ENCODE data around the gene GALNT9.

The GALNT9 gene

GRCh38 chr12:132344181-132344580 lies 14.8 kb upstream of the GALNT9 start:
- no peak for DNase-seq

- no peak for DNase-seq
Measured at GRCh38 chr12:132343294-132344004, 14.1 kb upstream of the GALNT9 start.

GRCh38 chr12:132342251-132343227 lies 13.2 kb upstream of the GALNT9 start:
- DNase-seq = no peak

- no peak for DNase-seq
Measured at GRCh38 chr12:132341318-132342050, 12.1 kb upstream of the GALNT9 start.

GRCh38 chr12:132340266-132341035 lies 11.1 kb upstream of the GALNT9 start:
- DNase-seq = no peak

- DNase-seq = no peak
Measured at GRCh38 chr12:132339856-132340255, 10.5 kb upstream of the GALNT9 start.

- no peak for DNase-seq
Measured at GRCh38 chr12:132338781-132339180, 9.4 kb upstream of the GALNT9 start.

GRCh38 chr12:132338311-132338710 lies 8.9 kb upstream of the GALNT9 start:
- DNase-seq = no peak

GRCh38 chr12:132337557-132337956 lies 8.2 kb upstream of the GALNT9 start:
- no peak for DNase-seq

- no peak for DNase-seq
Measured at GRCh38 chr12:132336451-132337413, 7.3 kb upstream of the GALNT9 start.

GRCh38 chr12:132335179-132335756 lies 5.9 kb upstream of the GALNT9 start:
- no peak for DNase-seq

GRCh38 chr12:132333766-132334165 lies 4.4 kb upstream of the GALNT9 start:
- no peak for DNase-seq

- no peak for DNase-seq
Measured at GRCh38 chr12:132333273-132333672, 3.9 kb upstream of the GALNT9 start.

- no peak for DNase-seq
Measured at GRCh38 chr12:132330549-132330881, 1.1 kb upstream of the GALNT9 start.

GRCh38 chr12:132329720-132330548 lies 545 bp upstream of the GALNT9 start:
- no peak for DNase-seq

- DNase-seq = no peak
Measured at GRCh38 chr12:132328282-132329029, 933 bp downstream of the GALNT9 start.

- no peak for DNase-seq
Measured at GRCh38 chr12:132327336-132328171, 1.8 kb downstream of the GALNT9 start.

GRCh38 chr12:132326646-132327045 lies 2.7 kb downstream of the GALNT9 start:
- no peak for DNase-seq

Measured in NCI-H1105 (cell line).